Activated CD4-positive, alpha-beta T cell treated with anti-CD3 and anti-CD28 coated beads for 36 hours (primary cell): ENCODE results near the gene MAPT. TPM values are rescaled to one million over a fixed set of nuclear protein-coding genes. Genes with fewer than 3 reads are reported as not detected.

Experiments used
- ATAC-seq: fragments of 200-7000 bp; cut with Tn5 transposase; one replicate; pipeline ENCODE4 v1.10.0; 2021; ENCODE audit warnings: mild to moderate bottlenecking, moderate library complexity
- CTCF ChIA-PET: fragments of 350-600 bp; sonication (Branson Sonifier 250); formaldehyde crosslinking; loops from one replicate; lab custom pipeline; 2021; ENCODE audit warnings: antibody characterized with exemption; lab: Charles Lee
- POLR2A ChIA-PET: fragments of 350-600 bp; sonication (Branson Sonifier 250); formaldehyde crosslinking; loops from one replicate; lab custom pipeline; 2021; ENCODE audit warnings: antibody characterized with exemption, inconsistent platforms; lab: Charles Lee
- DNase-seq: peaks from one replicate; pipeline ENCODE4 v3.0.0-alpha.2; 2020
- H3K27ac Mint-ChIP-seq: one replicate; pipeline ENCODE4 v1.8.0; 2021; ENCODE audit warnings: mixed read lengths
- H3K27me3 Mint-ChIP-seq: one replicate; pipeline ENCODE4 v1.8.0; 2021; ENCODE audit warnings: mixed read lengths
- H3K36me3 Mint-ChIP-seq: one replicate; pipeline ENCODE4 v1.8.0; 2021; ENCODE audit warnings: low read depth, mixed read lengths
- H3K4me1 Mint-ChIP-seq: one replicate; pipeline ENCODE4 v1.8.0; 2021; ENCODE audit warnings: mixed read lengths
- H3K4me3 Mint-ChIP-seq: one replicate; pipeline ENCODE4 v1.8.0; 2021; ENCODE audit warnings: mild to moderate bottlenecking, moderate library complexity, mixed read lengths
- H3K9me3 Mint-ChIP-seq: one replicate; pipeline ENCODE4 v1.8.0; 2021; ENCODE audit warnings: low read depth, mixed read lengths
- intact Hi-C, 2 experiments: fragments of 100-400 bp; cut with DNase I in 1 of 2; cut with micrococcal nuclease in 1 of 2; formaldehyde crosslinking; loops; one replicate each; pipeline versions ENCODE4 v1.14.2 to v1.15.1; 2022 to 2024; cut with DNase I, micrococcal nuclease
- total RNA-seq, 2 experiments: library from RNA; stranded (reverse); gene quantifications; one replicate each; pipeline ENCODE4 v1.2.3, GENCODE V29; 2021

The MAPT gene
- total RNA-seq, 2 experiments from 2014 or later: 0.75 to 1.7 TPM

DNA sequence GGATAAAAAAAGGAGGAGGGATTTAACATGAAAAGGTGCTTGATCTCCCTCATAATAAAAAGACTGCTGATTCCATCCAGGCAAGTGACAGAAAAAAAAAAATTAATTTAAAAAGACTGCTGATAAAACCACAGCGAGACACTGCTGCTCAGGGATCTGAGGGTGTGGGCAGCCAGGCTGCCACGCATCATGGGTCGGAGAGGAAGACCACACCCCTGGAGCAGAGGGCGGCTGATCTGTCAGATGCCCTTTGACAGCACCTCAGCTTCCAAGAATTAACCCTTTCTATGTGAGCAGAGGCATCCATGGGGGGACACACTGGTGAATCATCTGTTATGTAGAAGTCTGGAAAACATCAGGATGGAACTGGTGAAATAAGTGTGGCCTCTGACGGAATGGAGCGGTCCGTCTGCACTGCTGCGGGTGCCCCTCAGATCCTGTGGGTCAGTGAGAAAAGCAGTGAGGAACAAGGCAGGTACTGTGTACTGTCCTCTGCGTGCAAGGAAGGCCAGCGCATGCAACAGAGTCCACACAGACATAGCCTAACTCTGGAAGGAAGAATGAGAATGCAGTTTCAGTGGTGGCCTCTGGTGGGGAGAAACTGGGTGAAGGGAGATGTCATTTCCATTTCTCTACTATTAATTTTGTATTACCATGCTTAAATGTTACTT is 19.8 kb downstream of the MAPT start:
- intact Hi-C loops: no loop called here
- Mint-ChIP-seq H3K27ac (no peak overlapping the region), H3K36me3 (no peaks in the 10 kb centered on the region), H3K4me3 (no peak overlapping the region), H3K4me1 (no peaks in the 10 kb centered on the region), H3K9me3 (peaks cover 8% of the 10 kb centered on the region), H3K27me3 (peaks cover 5% of the 10 kb centered on the region)
- CTCF ChIA-PET: interaction anchor here (0.6 kb wide), 1 partner anchor 29 kb away, joined by 3 read pairs; no protein-coding TSS in a partner anchor
- ATAC-seq (no peak), DNase-seq (no peak)
- POLR2A ChIA-PET: no interaction called here

DNA sequence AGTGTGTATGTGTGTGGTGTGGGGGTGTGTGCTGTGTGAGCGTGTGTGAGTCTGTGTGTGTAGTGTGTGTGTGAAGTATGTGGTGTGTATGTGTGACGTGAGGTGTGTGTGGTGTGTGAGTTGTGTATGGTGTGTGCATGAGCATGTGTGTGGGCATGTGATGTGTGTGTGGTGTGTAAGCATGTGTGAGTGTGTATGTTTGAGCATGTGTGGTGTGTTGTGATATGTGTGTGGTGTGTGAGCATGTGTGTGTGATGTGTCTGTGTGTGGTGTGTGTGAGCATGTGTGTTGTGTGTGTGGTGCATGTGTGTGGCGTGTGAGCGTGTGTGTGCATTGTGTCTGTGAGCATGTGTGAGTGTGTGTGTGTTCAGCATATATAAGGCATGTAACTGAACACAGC is 20.9 kb downstream of the MAPT start:
- POLR2A ChIA-PET: no interaction called here
- CTCF ChIA-PET: no interaction called here
- Mint-ChIP-seq H3K27ac (no peak overlapping the region), H3K9me3 (peaks cover 8% of the 10 kb centered on the region), H3K27me3 (peaks cover 5% of the 10 kb centered on the region), H3K4me1 (no peaks in the 10 kb centered on the region), H3K4me3 (no peak overlapping the region), H3K36me3 (no peaks in the 10 kb centered on the region)
- ATAC-seq (no peak), DNase-seq (no peak)
- intact Hi-C loops: no loop called here

DNA sequence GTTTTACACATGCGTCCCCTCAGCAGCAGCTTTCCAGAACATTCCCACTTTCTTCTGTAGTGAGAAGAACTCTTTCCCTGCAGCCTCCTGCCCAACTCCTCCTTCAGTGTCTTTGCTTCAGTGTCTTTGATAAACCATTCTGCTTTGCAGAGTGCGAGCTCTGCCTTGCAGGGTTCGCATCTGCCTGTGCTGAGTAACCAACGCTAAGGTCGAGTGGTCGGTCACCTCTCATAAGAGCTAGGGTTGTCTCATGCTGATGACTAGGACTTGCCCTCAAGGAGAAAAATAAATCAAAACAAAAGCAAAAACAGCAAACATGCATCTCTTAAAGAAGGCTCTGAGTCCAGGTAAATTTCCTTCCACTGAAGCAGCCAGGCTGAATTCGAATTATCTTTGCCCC is 22.7 kb downstream of the MAPT start:
- DNase-seq: no peak
- H3K9me3 Mint-ChIP-seq: peaks cover 6% of the 10 kb centered on the region
- H3K36me3 Mint-ChIP-seq: no peaks in the 10 kb centered on the region
- no peak for ATAC-seq
- H3K4me1 Mint-ChIP-seq: no peaks in the 10 kb centered on the region
- CTCF ChIA-PET: no interaction called here
- peaks cover 7% of the 10 kb centered on the region for H3K27me3 Mint-ChIP-seq
- H3K4me3 Mint-ChIP-seq: no peak overlapping the region
- POLR2A ChIA-PET: no interaction called here
- no peak overlapping the region for H3K27ac Mint-ChIP-seq
- intact Hi-C loops: no loop called here

DNA sequence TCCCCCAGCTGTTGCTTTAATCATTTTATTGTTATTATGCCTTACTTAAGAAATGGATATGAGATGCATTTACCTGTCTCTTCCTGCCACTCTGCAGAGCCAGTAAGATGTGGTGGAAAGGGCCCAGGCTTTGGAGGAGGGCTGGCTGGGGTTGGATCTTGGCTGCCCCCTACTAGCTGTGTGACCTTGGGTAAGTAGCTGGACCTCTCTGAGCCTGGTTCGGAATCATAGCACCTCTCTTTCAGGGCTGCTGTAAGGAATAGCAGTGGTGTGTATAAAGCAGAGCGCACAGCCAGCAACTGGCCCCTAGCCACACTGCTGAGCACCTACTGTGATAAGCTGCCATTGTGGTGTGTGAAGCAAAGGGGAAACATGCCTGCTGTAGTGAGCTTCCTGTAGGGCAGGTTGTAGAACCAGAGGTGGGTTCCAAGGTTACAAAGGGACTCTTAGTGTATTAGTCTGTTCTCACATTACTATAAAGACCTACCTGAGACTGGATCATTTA is 23.9 kb downstream of the MAPT start:
- ChIA-PET CTCF (interaction anchor here (0.6 kb wide), 1 partner anchor 53 kb away, joined by 3 read pairs; no protein-coding TSS in a partner anchor), POLR2A (no interaction called here)
- ATAC-seq: no peak
- no peaks in the 10 kb centered on the region for H3K36me3 Mint-ChIP-seq
- H3K27ac Mint-ChIP-seq: no peak overlapping the region
- H3K4me1 Mint-ChIP-seq: no peaks in the 10 kb centered on the region
- H3K9me3 Mint-ChIP-seq: peaks cover under 1% of the 10 kb centered on the region
- H3K27me3 Mint-ChIP-seq: peaks cover 7% of the 10 kb centered on the region
- no peak overlapping the region for H3K4me3 Mint-ChIP-seq
- intact Hi-C loops: no loop called here
- DNase-seq: no peak

DNA sequence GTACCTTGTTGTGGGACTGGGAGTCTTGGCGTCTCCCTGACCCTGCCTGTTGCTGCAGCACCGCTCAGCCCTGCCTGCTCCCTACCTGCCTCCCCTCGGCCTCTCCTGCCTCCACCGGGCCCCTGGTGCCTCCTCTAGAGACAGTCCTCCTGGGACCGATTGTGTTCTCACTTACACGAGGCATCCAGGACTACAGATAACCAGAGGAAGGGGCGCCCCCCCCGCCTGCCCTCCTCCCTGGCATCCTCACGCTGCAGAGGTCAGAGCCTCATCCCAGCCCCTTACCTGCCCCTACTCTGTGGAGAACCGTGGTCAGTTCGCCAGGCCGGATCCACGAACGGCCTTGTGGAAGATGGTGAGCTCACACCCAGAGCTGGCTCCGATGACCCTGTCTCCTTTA is 24.8 kb downstream of the MAPT start:
- Mint-ChIP-seq H3K27ac (no peak overlapping the region), H3K4me3 (no peak overlapping the region), H3K27me3 (peaks cover 10% of the 10 kb centered on the region), H3K4me1 (no peaks in the 10 kb centered on the region), H3K36me3 (no peaks in the 10 kb centered on the region), H3K9me3 (no peaks in the 10 kb centered on the region)
- intact Hi-C loops: no loop called here
- ATAC-seq (no peak), DNase-seq (no peak)
- ChIA-PET CTCF (interaction anchor here (0.9 kb wide), 1 partner anchor 21 kb away, joined by 3 read pairs; no protein-coding TSS in a partner anchor), POLR2A (no interaction called here)

DNA sequence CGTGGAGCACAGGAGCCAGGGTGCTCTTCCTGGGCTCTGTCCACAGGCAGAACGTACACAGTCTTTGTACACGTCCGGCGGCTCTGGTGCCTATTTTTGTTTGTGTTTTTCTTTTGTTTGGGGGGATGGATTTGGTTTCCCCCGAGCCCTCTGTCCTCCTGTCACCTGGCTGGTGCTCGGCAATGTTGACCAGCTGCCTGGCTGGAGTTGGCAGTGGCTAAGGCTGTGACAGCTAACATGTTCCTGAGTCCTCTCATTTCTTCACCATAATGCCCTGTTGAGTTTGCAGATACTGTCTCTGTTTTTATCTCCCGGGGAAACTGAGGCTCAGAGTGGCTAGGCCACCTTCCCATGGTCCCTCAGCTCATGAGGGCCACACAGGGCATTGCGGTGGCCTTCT is 25.7 kb downstream of the MAPT start:
- Mint-ChIP-seq H3K27ac (no peak overlapping the region), H3K27me3 (peaks cover 9% of the 10 kb centered on the region), H3K9me3 (no peaks in the 10 kb centered on the region), H3K4me1 (no peaks in the 10 kb centered on the region), H3K36me3 (no peaks in the 10 kb centered on the region), H3K4me3 (no peak overlapping the region)
- no peak for DNase-seq
- ATAC-seq: no peak
- intact Hi-C loops: no loop called here
- ChIA-PET CTCF (interaction anchor here (0.9 kb wide), 1 partner anchor 21 kb away, joined by 3 read pairs; no protein-coding TSS in a partner anchor), POLR2A (no interaction called here)

DNA sequence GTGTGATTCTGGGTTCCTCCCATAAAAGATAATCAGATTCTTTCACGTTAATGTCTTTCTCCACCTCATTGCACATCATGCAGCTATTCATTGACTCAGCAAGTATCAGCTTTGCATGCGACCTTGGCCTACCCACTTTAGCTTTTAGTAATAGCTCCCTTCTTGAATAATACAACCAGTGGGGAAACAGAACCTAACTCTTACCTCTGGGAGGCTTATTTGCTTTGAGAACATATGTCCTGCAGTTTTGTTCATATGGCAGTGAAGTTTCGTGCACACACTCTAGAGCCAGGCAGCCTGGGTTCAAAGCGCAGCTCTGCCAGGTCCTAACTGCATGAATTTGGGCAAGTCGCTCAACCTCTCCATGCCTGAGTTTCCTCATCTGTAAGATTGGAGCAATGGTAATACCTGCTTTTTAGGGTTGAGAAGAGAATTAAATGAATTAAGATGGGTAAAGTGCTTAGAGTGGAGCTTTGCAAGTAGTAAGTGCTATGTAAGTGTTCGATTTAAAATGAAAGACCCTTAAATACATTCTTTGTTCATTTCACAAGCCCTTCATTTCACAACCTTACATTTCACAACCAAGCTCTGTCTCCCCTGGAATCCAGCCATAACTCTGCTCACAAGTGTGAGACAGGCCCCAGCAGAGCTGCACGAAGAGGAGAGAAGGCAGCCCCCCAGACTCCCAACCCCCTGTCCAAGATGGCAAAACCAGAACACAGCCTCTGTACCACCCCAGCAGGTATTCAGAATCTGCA is 29.3 kb downstream of the MAPT start:
- Mint-ChIP-seq H3K4me1 (no peaks in the 10 kb centered on the region), H3K4me3 (no peak overlapping the region), H3K27me3 (peaks cover 9% of the 10 kb centered on the region), H3K9me3 (peaks cover 1% of the 10 kb centered on the region), H3K36me3 (no peaks in the 10 kb centered on the region), H3K27ac (no peak overlapping the region)
- DNase-seq (no peak), ATAC-seq (no peak)
- POLR2A ChIA-PET: interaction anchor here (0.6 kb wide), 1 partner anchor 135 kb away, joined by 6 read pairs; no protein-coding TSS in a partner anchor
- CTCF ChIA-PET: interaction anchor here (0.7 to 1.0 kb wide), 2 partner anchors 25 to 553 kb away, joined by 3 read pairs; no protein-coding TSS in a partner anchor
- intact Hi-C loops: no loop called here

DNA sequence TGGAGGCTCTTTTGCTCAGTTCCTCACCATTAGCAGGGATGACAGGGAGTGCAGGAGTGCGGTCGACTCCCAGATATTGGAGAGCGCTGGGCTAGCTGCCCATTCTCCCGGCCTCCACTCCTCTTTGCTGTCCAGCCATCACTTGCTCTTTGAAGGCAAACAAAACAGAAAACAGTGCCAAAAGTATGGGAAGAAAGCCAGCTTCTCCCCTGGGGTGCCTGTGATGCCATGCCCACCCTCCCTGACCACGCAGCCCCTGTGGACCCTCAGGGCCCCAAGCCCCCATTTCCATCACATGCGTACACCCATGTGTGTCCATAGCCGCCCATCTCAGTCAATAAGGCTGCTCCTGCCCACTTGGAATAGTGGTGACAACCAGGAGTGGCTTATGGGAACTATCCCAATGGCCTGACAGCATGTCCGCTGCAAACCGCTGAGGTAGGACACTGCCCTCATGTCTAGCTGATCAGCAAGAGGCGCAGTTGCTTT is 30.0 kb downstream of the MAPT start:
- Mint-ChIP-seq H3K4me1 (no peaks in the 10 kb centered on the region), H3K27me3 (peaks cover 9% of the 10 kb centered on the region), H3K9me3 (peaks cover 1% of the 10 kb centered on the region), H3K4me3 (no peak overlapping the region), H3K36me3 (no peaks in the 10 kb centered on the region), H3K27ac (no peak overlapping the region)
- ATAC-seq (no peak), DNase-seq (no peak)
- intact Hi-C loops: no loop called here
- CTCF ChIA-PET: interaction anchor here (0.6 kb wide), 1 partner anchor 1513 kb away, joined by 3 read pairs; no protein-coding TSS in a partner anchor
- POLR2A ChIA-PET: no interaction called here

DNA sequence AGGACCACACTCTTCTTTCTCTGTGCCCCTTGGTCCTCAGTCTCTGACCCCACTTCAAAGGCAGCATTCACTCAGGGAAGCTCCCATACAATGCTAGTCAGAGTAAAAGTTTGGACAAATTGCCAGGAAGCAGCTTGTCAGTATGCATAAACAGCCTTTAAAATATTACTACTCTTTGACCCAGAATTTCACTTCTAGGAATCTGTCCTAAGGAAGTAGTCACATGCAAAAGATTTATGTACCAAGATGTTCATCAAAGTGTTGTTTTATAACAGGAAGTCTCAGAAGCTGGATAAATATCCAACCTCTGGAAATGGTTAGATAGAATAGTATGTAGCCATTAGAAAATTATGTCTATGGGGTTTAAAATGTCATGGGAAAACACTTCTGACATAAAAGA is 31.0 kb downstream of the MAPT start:
- no peak overlapping the region for H3K27ac Mint-ChIP-seq
- intact Hi-C loops: no loop called here
- CTCF ChIA-PET: interaction anchor here (0.6 kb wide), 1 partner anchor 22 kb away, joined by 3 read pairs; no protein-coding TSS in a partner anchor
- no peak overlapping the region for H3K4me3 Mint-ChIP-seq
- POLR2A ChIA-PET: no interaction called here
- no peaks in the 10 kb centered on the region for H3K4me1 Mint-ChIP-seq
- no peak for DNase-seq
- H3K9me3 Mint-ChIP-seq: peaks cover 1% of the 10 kb centered on the region
- ATAC-seq: no peak
- peaks cover 9% of the 10 kb centered on the region for H3K27me3 Mint-ChIP-seq
- no peaks in the 10 kb centered on the region for H3K36me3 Mint-ChIP-seq

DNA sequence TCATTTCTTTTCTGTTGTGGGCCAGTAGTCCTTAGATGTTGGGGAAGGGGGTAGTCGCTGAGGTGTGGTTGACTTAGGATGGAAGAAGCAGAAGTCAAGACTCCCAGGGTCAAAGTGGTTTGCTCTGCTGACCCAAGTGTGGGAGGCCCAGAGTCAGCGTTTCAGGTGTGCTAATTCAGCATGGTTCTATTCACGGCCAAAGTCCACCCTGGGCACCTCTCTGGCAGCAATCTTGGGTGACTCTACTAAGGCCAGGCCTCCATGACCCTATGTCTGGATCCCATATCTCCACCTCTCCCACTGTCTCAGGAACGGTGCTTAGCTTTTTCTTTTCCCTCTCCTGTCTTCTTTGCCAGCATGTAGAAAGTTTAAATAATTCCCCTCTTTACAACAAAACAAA is 32.9 kb downstream of the MAPT start:
- no peak overlapping the region for H3K4me3 Mint-ChIP-seq
- POLR2A ChIA-PET: no interaction called here
- H3K9me3 Mint-ChIP-seq: peaks cover 1% of the 10 kb centered on the region
- no peak overlapping the region for H3K27ac Mint-ChIP-seq
- intact Hi-C loops: no loop called here
- DNase-seq: no peak
- H3K4me1 Mint-ChIP-seq: no peaks in the 10 kb centered on the region
- CTCF ChIA-PET: no interaction called here
- peaks cover 10% of the 10 kb centered on the region for H3K27me3 Mint-ChIP-seq
- no peaks in the 10 kb centered on the region for H3K36me3 Mint-ChIP-seq
- ATAC-seq: no peak

DNA sequence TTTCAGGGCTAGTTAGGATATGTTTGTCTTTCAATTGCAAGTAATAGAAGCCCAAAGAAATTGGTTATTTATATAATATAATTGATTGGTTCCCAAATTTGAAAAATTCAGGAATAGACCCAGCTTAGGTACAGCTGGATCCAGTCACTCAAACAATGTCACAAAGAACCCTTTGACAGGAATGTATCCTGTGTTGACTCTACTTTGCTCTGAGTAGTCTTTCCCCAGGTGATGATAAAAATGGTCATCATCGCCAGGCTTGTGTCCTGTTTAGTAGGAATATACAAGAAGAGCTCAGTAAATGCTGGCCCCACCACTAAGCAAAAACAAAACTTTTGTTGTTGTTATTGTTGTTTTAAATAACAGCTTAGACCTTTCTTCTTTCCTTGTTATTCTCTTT is 35.0 kb downstream of the MAPT start:
- Mint-ChIP-seq H3K27ac (no peak overlapping the region), H3K9me3 (peaks cover 1% of the 10 kb centered on the region), H3K36me3 (no peaks in the 10 kb centered on the region), H3K4me3 (no peak overlapping the region), H3K27me3 (peaks cover 10% of the 10 kb centered on the region), H3K4me1 (no peaks in the 10 kb centered on the region)
- intact Hi-C loops: no loop called here
- no peak for DNase-seq
- ChIA-PET CTCF (interaction anchor here (0.9 kb wide), 1 partner anchor 20 kb away, joined by 4 read pairs; no protein-coding TSS in a partner anchor), POLR2A (no interaction called here)
- ATAC-seq: no peak
